Natural killer cell (primary cell): ENCODE data around the gene SPDYE1. TPM values are rescaled to one million over a fixed set of nuclear protein-coding genes. Genes with fewer than 3 reads are reported as not detected.
"Not testable (repeated sequence)": the region's sequence is repeated elsewhere in the genome, so short reads cannot be mapped to it uniquely, and the experiment has no call there.

Experiments
- ATAC-seq, 3 donors: fragments of 150-1000 bp in 2 of 3; fragments of 200-7000 bp in 1 of 3; cut with Tn5 transposase; 1 replicate in 1 of 3; 2 replicates in 2 of 3; pipeline ENCODE4 v1.10.0; 2021; ENCODE audit warnings: mild to moderate bottlenecking in 2 of 3, moderate library complexity in 2 of 3
- DNase-seq, 2 donors: peaks; one replicate each; pipeline versions ENCODE4 v3.0.0 to v3.0.0-alpha.2; 2013 to 2021; ENCODE audit warnings: mixed read lengths in 1 of 2
- H3K27ac ChIP-seq: one replicate; pipeline ENCODE4 v1.5.1; 2013; ENCODE audit warnings: mild to moderate bottlenecking, low read length
- H3K27me3 ChIP-seq: one replicate; pipeline ENCODE4 v1.6.1; 2013; ENCODE audit warnings: low read length; ENCODE audit not compliant: control insufficient read depth, insufficient read depth
- H3K36me3 ChIP-seq: one replicate; pipeline ENCODE4 v1.6.1; 2013; ENCODE audit warnings: low read length; ENCODE audit not compliant: control insufficient read depth, insufficient read depth
- H3K4me1 ChIP-seq: one replicate; pipeline ENCODE4 v1.6.1; 2013; ENCODE audit warnings: low read length; ENCODE audit not compliant: control insufficient read depth, insufficient read depth
- H3K4me3 ChIP-seq: one replicate; pipeline ENCODE4 v1.5.1; 2013; ENCODE audit warnings: low read length
- H3K9me3 ChIP-seq: one replicate; pipeline ENCODE4 v1.6.1; 2013; ENCODE audit warnings: low read length; ENCODE audit not compliant: control insufficient read depth, insufficient read depth
- H3K27ac Mint-ChIP-seq, 2 donors: one replicate each; pipeline ENCODE4 v1.8.0; 2022; ENCODE audit warnings: mild to moderate bottlenecking in 2 of 2, mixed read lengths in 2 of 2, moderate library complexity in 1 of 2
- H3K27me3 Mint-ChIP-seq, 2 donors: one replicate each; pipeline ENCODE4 v1.8.0; 2022; ENCODE audit warnings: low read depth in 2 of 2, mixed read lengths in 2 of 2
- H3K36me3 Mint-ChIP-seq: one replicate; pipeline ENCODE4 v1.8.0; 2022; ENCODE audit warnings: mixed read lengths
- H3K4me1 Mint-ChIP-seq, 2 donors: one replicate each; pipeline ENCODE4 v1.8.0; 2022; ENCODE audit warnings: mixed read lengths in 2 of 2
- H3K4me3 Mint-ChIP-seq: one replicate; pipeline ENCODE4 v1.8.0; 2022; ENCODE audit warnings: mild to moderate bottlenecking, moderate library complexity, mixed read lengths
- H3K9me3 Mint-ChIP-seq, 2 donors: one replicate each; pipeline ENCODE4 v1.8.0; 2022; ENCODE audit warnings: mixed read lengths in 2 of 2
- WGBS: methylation state at CpG from one replicate; pipeline ENCODE4 v1.1.7; 2013; ENCODE audit warnings: missing lambda C conversion rate; ENCODE audit not compliant: insufficient coverage; 5-methylcytosine and 5-hydroxymethylcytosine counted together
- intact Hi-C: fragments of 100-400 bp; cut with micrococcal nuclease; formaldehyde crosslinking; loops from one replicate; pipeline ENCODE4 v1.14.2; 2022
- total RNA-seq, 4 donors: library from RNA; stranded (reverse); fragments of 120-200 nt in 1 of 4; gene quantifications; one replicate each; pipeline versions ENCODE4 v1.2.3 to v1.2.4, GENCODE V29; 2013 to 2022

Gene SPDYE1
- total RNA-seq, 3 donors from 2014 or later (not counting 1 experiment from before 2014, with no cell fraction given), result 0.18 to 0.24 TPM; not detected in 1

DNA sequence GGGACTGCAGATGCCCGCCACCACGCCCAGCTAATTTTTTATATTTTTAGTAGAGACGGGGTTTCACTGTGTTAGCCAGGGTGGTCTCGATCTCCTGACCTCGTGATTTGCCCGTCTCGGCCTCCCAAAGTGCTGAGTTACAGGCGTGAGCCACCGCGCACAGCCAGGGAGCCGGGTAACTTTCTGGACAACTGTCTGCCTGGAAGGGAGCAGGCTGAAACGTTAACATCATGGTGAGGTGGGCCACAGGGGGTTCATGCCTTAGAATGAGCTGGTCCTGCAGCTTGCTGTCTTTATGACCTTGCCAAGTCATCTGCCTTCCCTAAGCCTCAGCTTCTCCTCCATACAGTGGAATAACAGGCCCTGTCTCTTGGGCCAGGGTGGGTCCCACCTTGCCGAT lies 33.6 kb downstream of the SPDYE1 start:
- WGBS, result 98% methylated on average over 11 of the region's 13 CpGs
- intact Hi-C loops, H3K27ac Mint-ChIP-seq, DNase-seq, H3K27me3 ChIP-seq, H3K36me3 Mint-ChIP-seq, H3K4me3 Mint-ChIP-seq, H3K9me3 ChIP-seq, H3K36me3 ChIP-seq, H3K4me1 ChIP-seq, ATAC-seq, H3K4me3 ChIP-seq, H3K27me3 Mint-ChIP-seq, H3K27ac ChIP-seq, H3K4me1 Mint-ChIP-seq, H3K9me3 Mint-ChIP-seq: not testable (repeated sequence)

DNA sequence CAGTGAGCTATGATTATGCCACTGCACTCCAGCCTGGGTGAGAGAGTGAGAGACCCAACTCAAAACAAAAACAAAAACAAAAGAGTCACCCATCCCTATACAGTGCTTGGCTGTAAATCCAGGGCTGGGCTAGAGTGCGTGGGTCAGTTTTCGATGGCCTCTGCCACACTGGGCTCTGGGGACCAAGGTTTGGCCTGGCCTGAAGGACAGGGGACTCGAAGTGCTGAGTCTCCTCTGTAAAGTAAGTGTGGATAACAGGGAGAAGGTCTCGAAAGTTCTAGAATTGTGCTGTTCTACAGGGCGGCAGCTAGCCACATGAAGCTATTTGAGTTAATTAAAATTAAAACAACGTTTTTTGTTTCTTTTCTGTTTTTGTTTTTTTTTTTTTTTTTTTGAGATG lies 34.3 kb downstream of the SPDYE1 start:
- H3K36me3 Mint-ChIP-seq, H3K27ac ChIP-seq, H3K36me3 ChIP-seq, H3K27ac Mint-ChIP-seq, DNase-seq, H3K4me3 ChIP-seq, H3K4me3 Mint-ChIP-seq, H3K27me3 Mint-ChIP-seq, ATAC-seq, intact Hi-C loops, H3K9me3 ChIP-seq, H3K9me3 Mint-ChIP-seq, H3K4me1 Mint-ChIP-seq, H3K27me3 ChIP-seq, H3K4me1 ChIP-seq: not testable (repeated sequence)
- WGBS, result 97% methylated on average over 3 of the region's 6 CpGs

DNA sequence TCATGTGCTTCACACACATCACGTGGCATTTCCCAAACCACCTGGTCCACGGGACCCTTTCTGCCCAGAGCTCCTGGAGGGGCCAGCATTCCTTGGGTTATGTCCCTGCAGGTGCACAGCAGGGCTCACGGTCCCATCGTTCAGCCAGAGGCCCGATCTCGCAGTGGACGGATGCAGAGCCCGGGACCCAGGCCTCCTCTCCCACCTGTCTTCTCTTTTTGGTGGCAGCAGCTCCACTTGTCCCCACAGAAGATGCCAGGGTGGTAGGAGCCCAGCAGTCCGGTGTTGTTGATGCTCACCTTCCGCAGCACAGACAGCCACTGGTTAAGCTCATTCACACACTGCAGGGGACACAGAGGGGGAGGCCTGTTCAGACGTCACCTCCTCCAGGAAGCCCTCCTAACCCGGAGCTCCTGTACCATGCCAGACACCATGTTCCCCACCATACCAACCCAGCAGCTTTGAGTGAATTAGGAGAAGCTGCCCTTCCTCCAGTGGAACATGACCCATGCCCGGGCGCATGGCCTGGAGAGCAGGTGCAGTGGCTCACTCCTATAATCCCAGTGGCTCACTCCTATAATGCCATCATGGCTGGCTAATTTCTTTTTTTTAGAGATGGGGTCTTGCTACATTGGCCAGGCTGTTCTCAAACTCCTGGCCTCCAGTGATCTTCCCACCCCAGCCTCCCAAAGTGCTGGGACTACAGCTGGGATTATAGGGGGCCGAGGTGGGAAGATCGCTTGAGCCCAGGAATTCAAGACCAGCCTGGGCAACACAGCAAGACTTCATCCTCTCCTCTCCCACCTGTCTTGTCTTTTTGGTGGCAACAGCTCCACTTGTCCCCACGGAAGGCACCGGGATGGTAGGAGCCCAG lies 36.5 kb downstream of the SPDYE1 start:
- H3K4me1 ChIP-seq, ATAC-seq, H3K4me3 Mint-ChIP-seq, DNase-seq, H3K27ac Mint-ChIP-seq, H3K36me3 ChIP-seq, H3K9me3 ChIP-seq, H3K27ac ChIP-seq, H3K27me3 ChIP-seq, H3K27me3 Mint-ChIP-seq, H3K9me3 Mint-ChIP-seq, H3K4me1 Mint-ChIP-seq, H3K36me3 Mint-ChIP-seq, H3K4me3 ChIP-seq, intact Hi-C loops: not testable (repeated sequence)
- 96% methylated on average over 12 of the region's 18 CpGs for WGBS

DNA sequence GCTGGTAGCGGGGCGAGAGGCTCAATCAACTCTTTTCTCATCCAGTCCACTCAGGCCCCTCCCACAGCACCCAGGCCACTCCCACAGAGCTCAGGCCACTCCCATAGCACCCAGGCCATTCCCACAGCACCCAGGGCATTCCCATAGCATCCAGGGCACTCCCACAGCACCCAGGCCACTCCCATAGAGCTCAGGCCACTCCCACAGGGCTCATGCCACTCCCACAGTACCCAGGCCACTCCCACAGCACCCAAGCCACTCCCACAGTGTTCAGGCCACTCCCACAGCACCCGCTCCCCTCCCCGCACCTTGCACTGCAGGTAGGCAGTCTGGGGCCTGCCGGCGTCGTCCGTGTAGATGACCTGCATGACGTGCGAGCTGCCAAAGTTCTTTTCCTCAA lies 38.7 kb downstream of the SPDYE1 start:
- intact Hi-C loops, H3K9me3 Mint-ChIP-seq, H3K4me1 Mint-ChIP-seq, H3K27me3 Mint-ChIP-seq, H3K4me3 ChIP-seq, H3K4me3 Mint-ChIP-seq, H3K27ac Mint-ChIP-seq, H3K9me3 ChIP-seq, H3K27me3 ChIP-seq, H3K27ac ChIP-seq, H3K36me3 Mint-ChIP-seq, H3K36me3 ChIP-seq: not testable (repeated sequence)
- ATAC-seq (peak in 1 of 3 donors; percentile 12), DNase-seq (peak in 1 of 2 donors; percentile 61)
- H3K4me1 ChIP-seq, result peaks cover 14% of the 10 kb centered on the region
- WGBS, result 100% methylated on average over 5 of the region's 10 CpGs

DNA sequence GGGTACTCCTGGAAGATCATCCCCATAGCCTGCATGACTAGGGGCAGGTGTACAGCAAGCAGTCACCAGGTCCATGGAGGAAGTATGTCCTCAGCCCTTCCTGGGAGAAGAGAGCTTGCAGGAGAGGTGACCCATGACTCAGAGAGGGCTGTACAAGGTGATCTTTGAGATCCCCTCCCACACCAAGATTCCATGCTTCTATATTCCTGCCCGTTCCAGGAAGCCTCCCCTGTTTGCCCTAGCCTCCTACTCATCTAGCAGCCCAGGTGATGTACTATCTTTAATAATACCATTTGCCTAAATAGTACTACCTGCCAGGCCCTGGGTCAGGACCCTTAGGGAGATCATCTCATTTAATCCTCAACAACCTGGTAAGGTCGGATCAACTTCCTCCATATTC lies 40.3 kb downstream of the SPDYE1 start:
- H3K27me3 Mint-ChIP-seq, DNase-seq, intact Hi-C loops, H3K9me3 ChIP-seq, H3K4me3 Mint-ChIP-seq, H3K4me3 ChIP-seq, H3K27me3 ChIP-seq, H3K4me1 Mint-ChIP-seq, ATAC-seq, H3K36me3 Mint-ChIP-seq, H3K27ac ChIP-seq, H3K36me3 ChIP-seq, H3K9me3 Mint-ChIP-seq: not testable (repeated sequence)
- H3K27ac Mint-ChIP-seq, result peak overlapping the region; percentile 16 to 68
- peaks cover 14% of the 10 kb centered on the region for H3K4me1 ChIP-seq
- 93% methylated on average over 2 of the region's 2 CpGs for WGBS

DNA sequence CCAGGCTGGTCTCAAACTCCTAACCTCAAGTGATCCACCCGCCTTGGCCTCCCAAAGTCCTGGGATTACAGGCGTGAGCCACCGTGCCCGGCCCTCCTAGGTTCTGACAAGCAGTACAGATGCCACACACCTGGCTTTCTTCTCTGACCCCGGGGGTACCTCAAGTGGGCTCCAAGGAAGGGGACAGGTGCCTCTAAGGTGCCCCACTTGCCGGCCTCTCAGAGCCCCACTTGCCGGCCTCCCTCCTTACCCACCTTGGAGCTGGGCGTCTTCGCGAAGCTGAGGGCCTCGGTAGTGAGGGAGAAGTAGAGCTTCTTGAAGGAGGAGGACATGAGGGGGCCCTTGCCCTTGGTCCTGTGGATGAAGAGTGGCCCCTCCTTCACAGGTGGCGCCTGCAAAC lies 40.9 kb downstream of the SPDYE1 start:
- H3K36me3 Mint-ChIP-seq, H3K9me3 ChIP-seq, ATAC-seq, H3K27me3 Mint-ChIP-seq, H3K36me3 ChIP-seq, DNase-seq, H3K4me3 Mint-ChIP-seq, H3K27ac ChIP-seq, H3K4me1 Mint-ChIP-seq, H3K9me3 Mint-ChIP-seq, H3K27me3 ChIP-seq, intact Hi-C loops, H3K4me3 ChIP-seq: not testable (repeated sequence)
- H3K27ac Mint-ChIP-seq, result peak overlapping the region; percentile 78 to 89
- no CpG with 5 or more reads among the region's 12 CpGs for WGBS
- H3K4me1 ChIP-seq, result peaks cover 15% of the 10 kb centered on the region

DNA sequence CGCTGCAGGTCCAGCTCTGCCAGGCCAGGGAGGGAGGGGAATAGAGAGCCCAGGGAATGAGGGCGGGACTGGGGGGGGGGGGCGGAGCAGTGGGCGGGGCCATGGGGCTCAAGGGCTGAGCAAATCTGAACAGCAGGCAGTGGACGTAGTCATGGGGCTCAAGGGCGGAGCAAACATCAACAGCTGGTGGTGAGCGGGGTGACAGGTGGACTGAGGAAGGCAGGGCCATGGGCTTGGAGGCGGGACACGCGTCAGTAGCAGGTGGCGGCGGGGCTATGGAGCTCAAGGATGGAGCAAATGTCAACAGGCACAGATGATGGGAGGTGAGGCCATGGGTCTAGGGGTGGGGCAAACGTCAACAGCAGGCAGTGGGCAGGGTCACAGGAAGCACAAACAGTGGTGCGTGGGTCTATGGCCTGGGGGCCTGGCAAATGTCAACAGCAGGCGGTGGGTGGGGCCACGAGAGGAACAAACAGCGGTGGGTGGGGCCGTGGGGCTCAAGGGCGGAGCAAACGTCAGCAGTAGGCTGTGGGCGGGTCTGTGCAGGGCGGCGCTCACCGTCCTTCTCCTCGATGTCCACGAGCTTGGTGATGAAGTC lies 41.4 kb downstream of the SPDYE1 start:
- H3K27me3 ChIP-seq, H3K9me3 Mint-ChIP-seq, H3K36me3 Mint-ChIP-seq, H3K27me3 Mint-ChIP-seq, H3K9me3 ChIP-seq, intact Hi-C loops, H3K4me3 ChIP-seq, H3K36me3 ChIP-seq: not testable (repeated sequence)
- Histone ChIP-seq H3K4me1 (peaks cover 20% of the 10 kb centered on the region), H3K27ac (peak overlapping the region; percentile 52)
- ATAC-seq, result peak; percentile 80 to 92 (median 81)
- peak overlapping the region; percentile 60 for H3K4me3 Mint-ChIP-seq
- H3K27ac Mint-ChIP-seq, result peak overlapping the region; percentile 78 to 89
- WGBS, result 26% methylated on average over 9 of the region's 26 CpGs
- peaks cover 5 to 14% of the 10 kb centered on the region in 2 donors for H3K4me1 Mint-ChIP-seq
- peak; percentile 88 to 93 for DNase-seq
